ENCODE results near the gene ANTKMT.
"Not testable (repeated sequence)": the region's sequence is repeated elsewhere in the genome, so short reads cannot be mapped to it uniquely, and the experiment has no call there.

Gene ANTKMT

GRCh38 chr16:746637-747036 is 25.7 kb downstream of the ANTKMT start:
- DNase-seq, result no peak

- DNase-seq, result no peak
These were observed 27.2 kb downstream of the ANTKMT start for GRCh38 chr16:747978-748746.

- no peak for DNase-seq
These were observed 28.1 kb downstream of the ANTKMT start for GRCh38 chr16:749010-749409.

- DNase-seq, result no peak
These were observed 29.5 kb downstream of the ANTKMT start for GRCh38 chr16:750485-750884.

GRCh38 chr16:751152-752006 is 30.4 kb downstream of the ANTKMT start:
- DNase-seq, result no peak

- DNase-seq, result no peak
These were observed 31.0 kb downstream of the ANTKMT start for GRCh38 chr16:752007-752312.

GRCh38 chr16:754121-754607 is 33.2 kb downstream of the ANTKMT start:
- not testable (repeated sequence) for DNase-seq

GRCh38 chr16:754656-755055 is 33.7 kb downstream of the ANTKMT start:
- no peak for DNase-seq

GRCh38 chr16:756428-756827 is 35.5 kb downstream of the ANTKMT start:
- no peak for DNase-seq

GRCh38 chr16:759110-759910 is 38.4 kb downstream of the ANTKMT start:
- DNase-seq, result no peak

GRCh38 chr16:760065-760464 is 39.1 kb downstream of the ANTKMT start:
- no peak for DNase-seq

- DNase-seq, result no peak
These were observed 39.8 kb downstream of the ANTKMT start, which contains the start of gene MSLN for GRCh38 chr16:760545-761343. TSS of gene MSLN (plus strand) at chr16:760734. CDS start at chr16:762681, 1,947 bp downstream.

GRCh38 chr16:761625-762513 is 40.9 kb downstream of the ANTKMT start:
- DNase-seq, result no peak

GRCh38 chr16:762595-763268 is 41.8 kb downstream of the ANTKMT start:
- no peak for DNase-seq

- DNase-seq, result no peak
These were observed 42.6 kb downstream of the ANTKMT start for GRCh38 chr16:763369-764183.

GRCh38 chr16:764184-764750 is 43.3 kb downstream of the ANTKMT start:
- no peak for DNase-seq

- no peak for DNase-seq
These were observed 44.0 kb downstream of the ANTKMT start for GRCh38 chr16:764848-765487.

GRCh38 chr16:765488-765865 is 44.5 kb downstream of the ANTKMT start:
- no peak for DNase-seq
